Kidney (tissue), 22 donors: ENCODE data around the gene SLC9C1. TPM values are rescaled to one million over a fixed set of nuclear protein-coding genes. Genes with fewer than 3 reads are reported as not detected.

Source experiments
- DNase-seq, 5 donors: peaks; one replicate each; pipeline ENCODE4 v3.0.0-alpha.2; 2013 to 2020
- FAIRE-seq: peaks from 2 replicates; lab custom pipeline; 2012; peaks lifted over from hg19 to GRCh38; lab: Jason Lieb, UNC
- H3K27ac ChIP-seq, 2 donors: one replicate each; pipeline ENCODE4 v1.7.0; 2013; ENCODE audit warnings: low read depth in 2 of 2, low read length in 2 of 2, inconsistent platforms in 1 of 2
- H3K27me3 ChIP-seq: one replicate; pipeline ENCODE4 v1.7.1; 2013; ENCODE audit warnings: low read length, inconsistent platforms; ENCODE audit not compliant: control insufficient read depth, insufficient read depth
- H3K36me3 ChIP-seq, 3 donors: one replicate each; pipeline versions ENCODE4 v1.7.0 to v1.7.1; 2013; ENCODE audit warnings: low read length in 3 of 3, control low read depth in 1 of 3, inconsistent platforms in 1 of 3; ENCODE audit not compliant: insufficient read depth in 3 of 3, control insufficient read depth in 2 of 3
- H3K4me1 ChIP-seq, 3 donors: one replicate each; pipeline versions ENCODE4 v1.7.0 to v1.7.1; 2013; ENCODE audit warnings: low read length in 3 of 3, inconsistent platforms in 1 of 3, low read depth in 1 of 3; ENCODE audit not compliant: control insufficient read depth in 2 of 3, insufficient read depth in 2 of 3
- H3K4me3 ChIP-seq, 3 donors: one replicate each; pipeline versions ENCODE4 v1.7.0 to v1.8.1; 2013; ENCODE audit warnings: low read length in 3 of 3, control low read depth in 1 of 3, inconsistent platforms in 1 of 3
- H3K9ac ChIP-seq, 3 donors: one replicate each; pipeline versions ENCODE4 v1.7.0 to v1.7.1; 2013; ENCODE audit warnings: low read length in 3 of 3, control low read depth in 1 of 3, inconsistent platforms in 1 of 3
- H3K9me3 ChIP-seq, 3 donors: one replicate each; pipeline versions ENCODE4 v1.7.0 to v1.7.1; 2013; ENCODE audit warnings: low read length in 3 of 3, control low read depth in 1 of 3, inconsistent platforms in 1 of 3; ENCODE audit not compliant: control insufficient read depth in 2 of 3, insufficient read depth in 1 of 3
- intact Hi-C: fragments of 100-400 bp; cut with DNase I; formaldehyde crosslinking; loops from one replicate; pipeline ENCODE4 v1.11.1; 2022
- long read RNA-seq, 10 donors: library from polyadenylated mRNA in 1 of 10; unstranded in 1 of 10; transcript quantifications; one replicate each; pipeline ENCODE4 v2.0.0 and lab custom pipeline, GENCODE V29; 2021 to 2026
- polyA plus RNA-seq: library from polyadenylated mRNA; stranded (reverse); fragments of 350-450 nt; fragmentation: Illumina TruSeq; extraction: RNeasy Lipid Tissue Mini Kit (QIAGEN cat#74804); gene quantifications from one replicate; pipeline ENCODE4 v1.2.3, GENCODE V29; 2014; ENCODE audit warnings: low read depth, low replicate concordance; ENCODE audit not compliant: insufficient read depth
- total RNA-seq: library from RNA; stranded (reverse); fragmentation: NEBNext Ultra II Directional; extraction: Animal tissue kit (Norgen Biotek cat#: 25700); gene quantifications from one replicate; pipeline ENCODE4 v1.2.1, GENCODE V29; 2021
- TF ChIP-seq, protein P1 (sequence below): IDR thresholded peaks from 3 replicates; pipeline ENCODE4 v1.5.1; 2012; ENCODE audit warnings: mild to moderate bottlenecking, moderate library complexity, borderline replicate concordance; ENCODE audit not compliant: insufficient read depth; ENCODE audit errors: extremely low read depth
- donor health status: control.
- donor health status: control.
- donor health status: control.
- donor health status: control.
- donor health status: control.
- donor health status: DM: yes; HTN: yes; CAD: no.
- donor health status: Normal renal cell carcinoma (clear cell type).

Gene SLC9C1
- total RNA-seq = 1.2 TPM
- polyA plus RNA-seq = 0.09 TPM
- long read RNA-seq, donor 1 = 0 reads
- long read RNA-seq, donor 2 = 0 reads
- long read RNA-seq, donor 3 = 0 reads
- long read RNA-seq, donor 4 = 0 reads
- long read RNA-seq, donor 5 = 0 reads
- long read RNA-seq, donor 6 = 0 reads
- long read RNA-seq, donor 7, partial matches to known transcripts = 0 of 2 reads
- long read RNA-seq, donor 7, other reads (novel, unspliced or antisense) = 2 of 2 reads
- long read RNA-seq, donor 8 = 0 reads
- long read RNA-seq, donor 9 = 0 reads
- long read RNA-seq, donor 10 = 0 reads

DNA sequence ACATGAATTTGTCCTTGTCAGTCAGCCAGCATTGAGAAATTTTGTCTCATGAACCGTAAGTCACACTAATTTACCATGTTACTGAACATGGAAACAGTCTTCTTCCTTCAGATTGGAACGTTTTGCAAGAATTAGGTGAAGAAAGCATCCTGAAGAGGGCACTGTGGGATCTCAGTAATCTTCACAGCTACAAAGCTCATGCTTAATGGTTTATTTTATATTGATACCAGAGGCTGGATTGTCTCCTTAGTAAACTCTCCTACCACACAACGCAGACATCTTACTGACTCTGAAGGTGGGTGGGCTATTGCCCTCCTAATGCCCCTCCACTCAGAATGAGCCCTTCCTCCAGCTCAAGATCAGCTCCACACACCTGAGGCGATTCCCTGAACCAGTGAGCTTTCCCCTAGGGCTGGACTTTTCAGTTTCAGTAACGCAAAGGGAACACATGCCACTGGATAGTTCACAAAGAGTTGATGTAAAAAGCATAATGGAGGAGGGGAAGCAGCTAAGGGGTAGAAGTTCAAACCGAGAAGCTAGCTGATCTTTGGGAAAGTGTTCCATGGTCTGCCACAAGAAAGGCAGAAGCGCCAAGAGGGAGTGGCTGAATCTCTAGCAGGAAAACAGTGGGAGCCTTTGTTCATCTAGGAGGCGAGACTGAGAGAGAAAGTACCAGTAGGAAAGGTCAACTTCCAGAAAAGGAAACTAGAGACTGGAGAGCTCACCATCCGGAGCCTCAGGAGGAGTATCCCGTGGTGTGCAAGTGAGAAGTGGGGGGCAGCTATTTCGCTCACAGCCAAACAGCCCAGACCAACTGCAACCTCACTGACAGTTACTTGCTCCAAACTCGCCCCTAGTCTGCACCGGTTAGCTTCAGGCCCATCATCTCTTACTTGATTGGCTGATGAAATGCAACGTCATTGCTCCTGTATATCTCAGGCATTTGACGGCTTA lies at the start of gene SLC9C1:
SLC9C1 (minus strand) TSS at position 849 of the 954 bp plus-strand sequence. CDS start 7,425 bp downstream, outside the sequence.
- H3K27me3 ChIP-seq = no peaks in the 10 kb centered on the region
- H3K4me1 ChIP-seq = no peaks in the 10 kb centered on the region
- H3K9ac ChIP-seq = peak within 1 kb of the TSS; percentile 26 to 68 (median 28)
- DNase-seq = peak in 4 of 5 donors; percentile 53 to 92 (median 79)
- intact Hi-C loops = no loop called here
- TF ChIP-seq, protein P1, sequence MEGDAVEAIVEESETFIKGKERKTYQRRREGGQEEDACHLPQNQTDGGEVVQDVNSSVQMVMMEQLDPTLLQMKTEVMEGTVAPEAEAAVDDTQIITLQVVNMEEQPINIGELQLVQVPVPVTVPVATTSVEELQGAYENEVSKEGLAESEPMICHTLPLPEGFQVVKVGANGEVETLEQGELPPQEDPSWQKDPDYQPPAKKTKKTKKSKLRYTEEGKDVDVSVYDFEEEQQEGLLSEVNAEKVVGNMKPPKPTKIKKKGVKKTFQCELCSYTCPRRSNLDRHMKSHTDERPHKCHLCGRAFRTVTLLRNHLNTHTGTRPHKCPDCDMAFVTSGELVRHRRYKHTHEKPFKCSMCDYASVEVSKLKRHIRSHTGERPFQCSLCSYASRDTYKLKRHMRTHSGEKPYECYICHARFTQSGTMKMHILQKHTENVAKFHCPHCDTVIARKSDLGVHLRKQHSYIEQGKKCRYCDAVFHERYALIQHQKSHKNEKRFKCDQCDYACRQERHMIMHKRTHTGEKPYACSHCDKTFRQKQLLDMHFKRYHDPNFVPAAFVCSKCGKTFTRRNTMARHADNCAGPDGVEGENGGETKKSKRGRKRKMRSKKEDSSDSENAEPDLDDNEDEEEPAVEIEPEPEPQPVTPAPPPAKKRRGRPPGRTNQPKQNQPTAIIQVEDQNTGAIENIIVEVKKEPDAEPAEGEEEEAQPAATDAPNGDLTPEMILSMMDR = peak; percentile 46
- peak; percentile 82 for FAIRE-seq
- H3K9me3 ChIP-seq = no peaks in the 10 kb centered on the region
- no peaks in the 10 kb centered on the region for H3K36me3 ChIP-seq
- peak within 1 kb of the TSS; percentile 47 to 72 for H3K27ac ChIP-seq
- peak within 1 kb of the TSS; percentile 49 to 74 (median 70) for H3K4me3 ChIP-seq

DNA sequence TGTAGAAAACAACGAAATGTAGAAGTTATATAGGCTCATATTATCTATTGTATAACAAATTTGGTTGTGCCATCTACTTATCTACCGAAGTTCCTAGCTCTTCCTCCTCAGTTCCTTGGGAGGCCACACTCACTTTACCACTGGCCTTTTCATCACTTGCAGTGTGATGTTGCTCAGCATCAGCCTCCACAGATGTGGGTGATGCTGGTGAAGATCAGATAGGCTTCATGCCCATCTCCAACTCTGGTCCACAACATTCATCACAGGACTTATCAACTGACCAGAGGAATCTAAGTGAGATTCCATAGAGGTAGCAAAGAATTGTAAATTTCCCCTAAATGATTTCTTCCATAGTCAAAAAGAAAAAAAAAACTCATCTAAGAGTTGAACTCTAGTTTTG lies 47.4 kb upstream of the SLC9C1 start:
- FAIRE-seq = no peak
- no peak for DNase-seq
- H3K4me1 ChIP-seq = no peaks in the 10 kb centered on the region
- no peaks in the 10 kb centered on the region for H3K9me3 ChIP-seq
- no peak overlapping the region for H3K27ac ChIP-seq
- intact Hi-C loops = no loop called here
- no peaks in the 10 kb centered on the region for H3K27me3 ChIP-seq
- TF ChIP-seq, protein P1 = no peak
- H3K4me3 ChIP-seq = no peak overlapping the region
- H3K9ac ChIP-seq = no peak overlapping the region
- no peaks in the 10 kb centered on the region for H3K36me3 ChIP-seq

DNA sequence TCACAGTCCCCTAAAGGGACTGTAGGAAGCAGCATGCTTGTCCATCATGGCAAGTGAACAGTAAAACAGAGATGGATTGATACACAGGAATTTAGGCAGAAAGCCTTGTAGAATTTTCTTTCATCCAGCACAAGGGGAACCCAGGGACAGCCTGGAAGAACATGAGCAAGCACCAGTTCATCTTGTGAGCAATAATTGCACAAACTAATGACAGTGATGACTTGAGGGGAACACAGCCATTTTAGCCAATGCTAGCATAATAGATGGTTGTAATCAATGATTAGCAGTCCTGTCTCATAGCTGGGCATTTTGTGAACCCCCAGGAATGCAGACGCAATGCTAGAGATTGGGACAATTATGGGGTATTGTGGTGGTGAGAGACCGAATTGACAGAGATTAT lies 45.6 kb upstream of the SLC9C1 start:
- no peak overlapping the region for H3K4me3 ChIP-seq
- no peak overlapping the region for H3K27ac ChIP-seq
- no peaks in the 10 kb centered on the region for H3K4me1 ChIP-seq
- no peaks in the 10 kb centered on the region for H3K9me3 ChIP-seq
- no peaks in the 10 kb centered on the region for H3K27me3 ChIP-seq
- H3K9ac ChIP-seq = no peak overlapping the region
- DNase-seq (no peak), FAIRE-seq (no peak)
- no peaks in the 10 kb centered on the region for H3K36me3 ChIP-seq
- intact Hi-C loops = no loop called here
- TF ChIP-seq, protein P1 = no peak
